IMR-90 (cell line): ENCODE measurements around the gene GALNT14.
"Not testable (repeated sequence)": the region's sequence is repeated elsewhere in the genome, so short reads cannot be mapped to it uniquely, and the experiment has no call there.

ENCODE experiments used
- CHD1 ChIP-seq: IDR thresholded peaks from 2 replicates; pipeline ENCODE4 v1.6.1; 2012; ENCODE audit warnings: low read depth, low read length, improper control_type of control experiment
- CTCF ChIP-seq: conservative IDR thresholded peaks from 2 replicates; pipeline ENCODE4 v1.5.1; 2012; ENCODE audit warnings: mild to moderate bottlenecking, low read depth, low read length, improper control_type of control experiment
- USF2 ChIP-seq: fragments of 150-350 bp; IDR thresholded peaks from 2 replicates; pipeline ENCODE4 v1.6.1; 2017; ENCODE audit warnings: mild to moderate bottlenecking, antibody characterized with exemption, low read length, low read depth

- TF ChIP-seq USF2, CTCF, CHD1: not testable (repeated sequence)
Observed at GRCh38 chr2:30904437-30904836, 233.8 kb downstream of the GALNT14 start.
